Bone marrow (tissue), 2 donors: Measurements from ENCODE around the gene NLRP7.
A peak's percentile ranks its signal among the peaks of the same experiment; 100 is the strongest.
"Not testable (repeated sequence)": the region's sequence is repeated elsewhere in the genome, so short reads cannot be mapped to it uniquely, and the experiment has no call there.

Source experiments
- DNase-seq, 2 donors: peaks; one replicate each; lab custom pipeline; 2025; lab: John Stamatoyannopoulos, UW

NLRP7 gene

DNA sequence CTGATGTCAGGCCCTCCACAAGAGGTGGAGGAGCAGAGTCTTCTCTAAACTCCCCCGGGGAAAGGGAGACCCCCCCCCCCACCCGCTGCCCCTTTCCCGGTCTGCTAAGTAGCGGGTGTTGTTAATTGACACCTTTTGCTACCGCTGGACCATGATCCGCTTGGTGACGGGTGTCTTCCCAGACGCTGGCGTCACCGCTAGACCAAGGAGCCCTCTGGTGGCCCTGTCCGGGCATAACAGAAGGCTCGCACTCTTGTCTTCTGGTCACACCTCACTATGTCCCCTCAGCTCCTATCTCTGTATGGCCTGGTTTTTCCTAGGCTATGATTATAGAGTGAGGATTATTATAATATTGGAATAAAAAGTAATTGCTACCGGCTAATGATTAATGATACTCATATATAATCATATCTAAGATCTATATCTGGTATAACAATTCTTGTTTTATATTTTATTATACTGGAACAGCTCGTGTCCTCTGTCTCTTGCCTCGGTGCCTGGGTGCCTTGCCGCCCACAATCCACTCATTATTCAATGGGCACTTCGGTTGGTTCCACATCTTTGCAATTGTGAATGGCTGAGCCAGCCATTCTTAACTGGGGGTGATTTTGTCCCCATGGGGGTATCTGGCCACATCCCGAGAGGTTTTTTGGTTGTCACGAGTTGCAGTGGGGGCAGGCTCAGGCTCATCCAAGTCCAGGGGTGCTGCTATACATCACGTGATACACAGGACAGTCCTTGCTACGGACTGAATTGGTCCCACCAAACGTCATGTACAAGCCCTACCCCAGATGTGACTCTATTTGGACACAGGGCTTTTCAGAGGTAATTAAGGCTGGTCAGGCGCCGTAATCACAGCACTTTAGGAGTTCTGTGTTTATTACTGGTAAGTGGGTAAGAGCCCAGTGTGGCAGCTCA is 27.4 kb downstream of the NLRP7 start:
- peak in 1 of 2 donors; percentile 1 for DNase-seq

DNA sequence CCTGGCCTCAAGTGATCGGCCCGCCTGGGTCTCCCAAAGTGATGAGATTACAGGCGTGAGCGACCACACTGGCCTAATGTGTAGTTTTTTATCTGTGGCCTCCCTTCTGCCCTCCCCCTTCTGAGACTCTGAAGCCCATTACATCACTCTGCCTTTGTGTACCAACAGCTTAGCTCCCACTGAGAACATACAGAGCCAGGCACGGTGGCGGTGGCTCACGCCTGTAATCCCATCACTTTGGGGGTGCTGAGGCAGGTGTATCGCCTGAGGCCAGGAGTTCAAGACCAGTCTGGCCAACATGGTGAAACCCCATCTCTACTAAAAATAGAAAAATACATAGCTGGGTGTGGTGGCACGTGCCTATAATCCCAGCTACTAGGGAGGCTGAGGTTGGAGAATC is 28.8 kb downstream of the NLRP7 start:
- DNase-seq: no peak

DNA sequence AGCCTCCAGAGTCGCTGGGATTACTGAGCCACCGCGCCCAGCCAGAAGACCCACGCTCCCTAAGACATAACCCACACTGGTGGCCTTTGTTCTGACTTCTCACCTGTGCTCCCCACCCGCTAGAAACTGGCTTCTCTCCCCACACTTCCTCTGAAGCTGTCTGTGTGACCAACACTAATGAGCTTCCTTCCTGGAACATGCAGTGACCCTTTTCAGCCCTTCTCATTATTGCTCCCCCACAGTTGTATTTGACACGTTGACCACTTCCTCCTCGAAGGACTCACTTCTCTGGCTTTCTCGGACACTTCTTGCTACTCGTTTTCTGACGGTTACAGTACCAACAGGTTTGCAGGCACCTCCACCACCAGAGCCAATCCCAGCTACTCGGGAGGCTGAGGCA is 30.5 kb downstream of the NLRP7 start:
- no peak for DNase-seq

DNA sequence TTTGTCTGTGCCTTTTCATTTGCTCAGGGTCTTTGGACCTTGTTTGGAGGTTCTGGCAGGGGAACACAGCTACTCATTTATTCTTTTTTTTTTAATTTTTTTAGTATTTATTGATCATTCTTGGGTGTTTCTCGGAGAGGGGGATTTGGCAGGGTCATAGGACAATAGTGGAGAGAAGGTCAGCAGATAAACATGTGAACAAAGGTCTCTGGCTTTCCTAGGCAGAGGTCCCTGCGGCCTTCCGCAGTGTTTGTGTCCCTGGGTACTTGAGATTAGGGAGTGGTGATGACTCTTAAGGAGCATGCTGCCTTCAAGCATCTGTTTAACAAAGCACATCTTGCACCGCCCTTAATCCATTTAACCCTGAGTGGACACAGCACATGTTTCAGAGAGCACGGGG is 39.4 kb downstream of the NLRP7 start:
- not testable (repeated sequence) for DNase-seq

DNA sequence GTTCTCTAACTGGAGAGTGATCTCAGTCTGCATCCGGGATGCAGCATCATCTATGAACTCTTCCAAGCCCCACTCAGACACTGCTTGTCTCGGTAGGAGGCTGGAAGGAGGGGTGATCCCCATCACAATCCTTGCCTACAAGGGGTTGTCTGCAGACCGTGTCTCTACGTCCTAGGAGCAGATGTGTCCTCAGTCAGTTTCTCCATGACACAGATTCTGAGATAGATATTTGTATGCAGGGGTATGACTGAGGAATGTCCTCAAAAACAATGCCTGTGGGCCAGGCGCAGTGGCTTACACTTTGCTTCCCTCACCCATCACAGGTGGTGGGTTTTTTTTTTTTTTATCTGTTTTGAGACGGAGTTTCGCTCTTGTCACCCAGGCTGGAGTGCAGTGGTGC is 40.5 kb downstream of the NLRP7 start:
- no peak for DNase-seq

DNA sequence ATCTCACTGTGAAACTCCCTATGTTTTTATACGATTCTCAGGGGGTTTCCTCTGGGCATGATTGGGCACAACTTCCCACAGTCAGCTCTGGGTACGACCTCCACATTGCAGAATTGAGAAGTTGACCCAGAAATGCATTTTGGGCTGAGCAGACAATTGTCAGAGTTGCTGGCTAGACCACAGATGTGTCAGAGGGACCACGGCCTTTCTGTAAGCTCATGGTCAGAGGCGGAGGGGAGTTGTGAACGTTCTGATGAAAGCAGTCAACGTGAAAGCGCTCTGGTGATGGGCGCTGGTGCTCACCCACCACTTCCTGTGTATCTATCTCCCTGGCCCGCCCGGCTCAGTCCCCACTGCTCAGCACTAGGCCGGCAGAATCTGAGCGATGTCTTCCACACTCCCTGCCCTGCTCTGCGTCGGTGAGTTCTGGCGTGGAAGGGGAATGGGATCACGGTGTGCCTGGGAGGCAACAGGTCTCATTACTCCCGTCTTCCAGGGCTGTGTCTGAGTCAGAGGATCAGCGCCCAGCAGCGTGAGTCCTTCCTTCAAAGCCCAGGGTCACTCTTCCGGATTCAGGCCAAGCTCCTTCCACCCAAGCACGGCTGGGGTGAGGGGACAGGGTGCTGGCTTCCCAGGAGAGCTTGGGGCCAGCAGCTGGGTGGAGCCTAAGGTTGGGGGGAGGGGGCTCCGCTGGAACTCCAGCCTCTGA is 41.4 kb downstream of the NLRP7 start, which contains the start of gene NCR1:
TSS of gene NCR1 (plus strand) at position 346 of the 709 bp plus-strand sequence. CDS start at position 386, 40 bp downstream.
- DNase-seq: no peak

DNA sequence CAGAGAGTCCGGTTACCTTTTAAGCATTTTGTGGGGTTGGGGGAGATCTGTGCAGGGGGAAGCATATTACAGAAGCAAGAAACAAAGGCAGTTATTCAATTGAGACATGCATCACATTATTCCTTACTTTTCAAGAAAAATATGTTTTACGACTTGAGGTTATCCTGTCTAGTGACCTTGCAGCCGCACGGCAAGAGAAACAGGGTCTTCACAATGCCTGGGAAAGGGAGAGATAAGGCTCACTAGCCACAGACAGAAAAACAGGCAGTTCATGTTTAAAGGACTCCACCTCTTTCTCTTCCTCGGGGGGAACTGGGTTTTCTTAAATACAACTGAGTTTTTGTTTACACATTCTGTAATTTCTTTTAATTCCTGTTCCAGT is 41.9 kb downstream of the NLRP7 start:
- DNase-seq: peak in 1 of 2 donors; percentile 25

DNA sequence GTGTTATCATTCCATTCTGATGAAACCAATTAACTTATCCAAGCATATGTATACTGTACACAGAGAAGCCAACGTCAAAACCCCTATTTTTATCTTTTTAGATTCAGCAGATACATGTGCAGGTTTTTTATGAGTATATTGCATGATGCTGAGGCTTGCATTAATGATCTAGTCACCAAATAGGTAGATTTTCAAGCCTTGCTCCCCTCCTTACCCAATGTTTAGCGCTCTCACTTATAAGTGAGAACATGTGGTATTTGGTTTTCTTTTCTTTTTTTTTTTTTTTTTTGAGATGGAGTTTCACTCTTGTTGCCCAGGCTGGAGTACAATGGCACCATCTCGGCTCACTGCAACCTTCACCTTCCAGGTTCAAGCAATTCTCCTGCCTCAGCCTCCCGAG is 43.1 kb downstream of the NLRP7 start:
- DNase-seq: not testable (repeated sequence)

DNA sequence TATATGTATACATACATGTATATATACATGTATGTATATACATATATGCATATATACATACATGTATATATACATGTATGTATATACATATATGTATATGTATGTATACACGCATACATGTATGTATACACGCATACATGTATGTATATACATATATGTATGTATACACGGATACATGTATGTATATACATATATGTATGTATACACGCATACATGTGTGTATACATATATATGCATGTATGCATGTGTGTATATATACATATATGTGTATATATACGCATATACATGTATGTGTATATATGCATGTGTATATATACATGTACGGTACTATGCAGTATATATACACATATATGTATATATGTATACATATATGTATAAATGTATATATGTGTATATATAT is 44.0 kb downstream of the NLRP7 start:
- no peak for DNase-seq

DNA sequence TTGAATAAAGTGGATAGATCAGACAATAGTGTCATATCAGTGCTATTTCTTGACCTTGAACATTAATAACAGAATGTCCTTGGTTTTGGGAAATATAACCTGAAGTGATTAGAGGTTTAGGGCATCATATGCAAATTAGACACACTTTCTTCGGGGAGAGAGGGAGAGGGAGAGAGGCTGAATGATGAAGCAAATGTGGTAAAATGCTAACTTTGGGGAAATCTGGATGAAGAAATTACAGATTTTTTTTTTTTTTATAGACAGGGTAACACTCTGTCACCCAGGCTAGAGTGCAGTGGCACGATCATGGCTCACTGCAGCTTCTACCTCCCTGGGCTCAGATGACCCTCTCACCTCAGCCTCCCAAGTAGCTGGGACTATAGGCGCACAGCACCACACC is 45.3 kb downstream of the NLRP7 start:
- no peak for DNase-seq

DNA sequence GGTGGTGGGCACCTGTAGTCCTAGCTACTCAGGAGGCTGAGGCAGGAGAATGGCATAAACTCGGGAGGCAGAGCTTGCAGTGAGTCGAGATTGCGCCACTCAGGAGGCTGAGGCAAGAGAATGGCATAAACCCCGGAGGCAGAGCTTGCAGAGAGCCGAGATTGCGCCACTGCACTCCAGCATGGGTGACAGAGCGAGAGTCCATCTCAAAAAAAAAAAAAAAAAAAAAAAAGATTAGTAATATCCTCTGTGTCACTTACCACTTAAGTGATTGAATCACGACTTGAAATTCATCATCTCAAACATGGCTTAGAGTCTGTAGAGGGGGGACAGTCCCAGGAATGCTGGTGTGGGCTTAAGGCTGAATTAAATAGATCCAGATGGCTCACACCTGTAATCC is 46.2 kb downstream of the NLRP7 start:
- peak in 1 of 2 donors; percentile 20 for DNase-seq

DNA sequence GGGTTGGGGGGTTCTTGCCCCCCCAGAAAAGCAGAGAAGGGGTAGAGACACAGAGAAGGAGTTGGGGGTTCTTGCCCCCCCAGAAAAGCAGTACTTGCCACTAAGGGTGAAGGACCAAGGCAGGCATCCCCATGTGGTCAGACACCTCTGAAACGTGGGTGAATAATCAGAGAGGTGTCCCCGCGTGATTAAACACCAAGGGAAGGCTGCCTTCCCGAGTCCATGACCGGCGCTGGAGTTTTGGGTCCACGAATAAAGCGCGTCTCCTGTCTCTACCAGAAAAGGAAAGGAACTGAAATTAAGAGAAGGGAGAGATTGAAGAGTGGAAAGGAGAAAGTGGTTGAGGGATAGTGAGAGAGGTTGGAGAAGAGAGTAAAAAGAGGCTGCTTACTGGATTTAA is 47.7 kb downstream of the NLRP7 start:
- not testable (repeated sequence) for DNase-seq

DNA sequence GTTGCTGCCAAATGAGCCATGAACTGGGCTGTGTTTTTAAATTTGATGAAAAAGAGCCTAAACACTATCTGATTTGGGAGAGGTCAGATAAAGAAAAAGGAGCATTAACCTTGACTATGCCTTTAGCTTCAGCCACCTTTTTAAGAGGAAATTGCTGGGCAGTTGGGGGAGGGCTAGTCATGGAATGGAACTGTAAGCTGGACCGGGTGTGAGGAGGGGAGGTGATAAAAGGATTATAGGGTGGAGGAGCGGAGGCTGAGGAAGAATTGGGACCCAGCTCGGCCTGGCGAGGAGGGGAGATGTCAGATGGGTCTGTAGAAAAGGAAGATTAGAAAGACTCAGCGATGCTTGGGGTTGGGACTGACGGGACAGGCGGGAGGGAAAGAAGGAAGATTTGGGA is 48.6 kb downstream of the NLRP7 start:
- DNase-seq: not testable (repeated sequence)

DNA sequence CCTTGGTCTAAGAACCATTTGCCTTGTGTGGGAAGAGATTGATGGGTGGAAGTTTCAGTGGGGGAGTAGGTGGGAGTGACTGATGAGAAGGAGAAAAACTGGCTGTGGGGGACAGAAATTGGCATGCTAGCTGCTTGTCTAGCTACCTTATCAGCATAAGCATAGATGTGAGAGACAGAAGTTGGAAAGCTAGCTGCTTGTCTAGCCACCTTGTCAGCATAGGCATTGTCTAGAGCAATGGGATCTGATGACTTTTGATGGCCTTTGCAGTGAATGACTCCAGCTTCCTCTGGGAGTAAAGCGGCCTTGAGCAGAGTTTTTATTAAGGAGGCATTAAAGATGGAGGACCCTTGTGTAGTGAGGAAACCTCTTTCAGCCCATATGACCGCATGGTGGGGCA is 51.3 kb downstream of the NLRP7 start:
- no peak for DNase-seq

DNA sequence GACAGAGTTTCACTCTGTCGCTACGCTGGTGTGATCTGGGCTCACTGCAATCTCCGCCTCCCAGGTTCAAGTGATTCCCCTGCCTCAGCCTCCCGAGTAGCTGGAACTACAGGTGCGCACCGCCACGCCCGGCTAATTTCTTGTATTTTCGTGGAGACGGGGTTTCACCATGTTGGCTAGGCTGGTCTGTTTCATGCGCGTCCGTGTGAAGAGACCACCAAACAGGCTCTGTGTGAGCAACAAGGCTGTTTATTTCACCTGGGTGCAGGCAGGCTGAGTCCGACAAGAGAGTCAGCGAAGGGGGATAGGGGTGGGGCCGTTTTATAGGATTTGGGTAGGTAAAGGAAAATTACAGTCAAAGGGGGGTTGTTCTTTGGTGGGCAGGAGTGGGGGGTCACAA is 53.2 kb downstream of the NLRP7 start:
- not testable (repeated sequence) for DNase-seq

DNA sequence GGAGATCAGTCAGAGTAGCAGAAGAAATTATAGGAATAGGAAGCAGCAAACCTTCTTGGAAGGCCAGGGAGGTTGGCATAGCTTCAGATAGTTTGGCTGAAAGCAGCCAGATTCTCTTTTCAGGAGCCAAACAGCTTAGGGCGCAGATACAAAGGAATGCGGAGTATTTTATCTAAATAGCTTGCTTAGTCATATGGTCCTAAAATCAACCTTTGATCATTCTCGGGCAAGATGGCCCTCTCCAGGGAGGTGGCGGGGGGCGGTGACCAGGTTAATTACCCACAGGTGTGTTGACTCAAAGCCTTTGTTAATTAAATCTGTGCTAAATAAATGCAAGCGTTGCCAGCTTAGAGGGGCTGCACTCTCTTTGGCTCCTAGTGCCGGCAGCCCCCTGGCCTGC is 53.9 kb downstream of the NLRP7 start:
- no peak for DNase-seq

DNA sequence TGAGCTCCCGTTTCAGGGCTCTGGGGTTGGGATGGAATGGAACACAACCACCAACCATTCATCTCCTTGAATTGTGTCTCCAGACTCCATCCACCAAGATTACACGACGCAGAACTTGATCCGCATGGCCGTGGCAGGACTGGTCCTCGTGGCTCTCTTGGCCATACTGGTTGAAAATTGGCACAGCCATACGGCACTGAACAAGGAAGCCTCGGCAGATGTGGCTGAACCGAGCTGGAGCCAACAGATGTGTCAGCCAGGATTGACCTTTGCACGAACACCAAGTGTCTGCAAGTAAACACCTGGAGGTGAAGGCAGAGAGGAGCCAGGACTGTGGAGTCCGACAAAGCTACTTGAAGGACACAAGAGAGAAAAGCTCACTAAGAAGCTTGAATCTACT is 57.8 kb downstream of the NLRP7 start:
- DNase-seq: no peak

DNA sequence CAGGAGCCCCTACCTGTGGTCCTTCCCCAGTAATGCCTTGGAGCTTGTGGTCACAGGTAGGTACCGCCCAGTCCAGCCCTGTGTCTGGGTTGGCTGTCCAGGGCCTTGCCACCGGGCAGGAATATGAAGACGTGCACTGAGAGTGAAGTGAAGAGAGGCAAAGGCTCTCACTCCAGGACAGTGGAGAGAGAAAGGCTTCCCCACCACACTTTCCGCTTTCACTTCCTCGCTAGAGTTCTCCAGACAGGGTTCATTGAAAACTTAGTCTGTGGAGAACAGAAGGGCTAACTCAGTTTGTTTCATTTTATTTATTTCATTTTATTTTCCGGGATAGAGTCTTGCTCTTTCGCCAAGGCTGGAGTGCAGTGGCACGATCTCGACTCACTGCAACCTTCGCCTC is 59.1 kb downstream of the NLRP7 start:
- no peak for DNase-seq

DNA sequence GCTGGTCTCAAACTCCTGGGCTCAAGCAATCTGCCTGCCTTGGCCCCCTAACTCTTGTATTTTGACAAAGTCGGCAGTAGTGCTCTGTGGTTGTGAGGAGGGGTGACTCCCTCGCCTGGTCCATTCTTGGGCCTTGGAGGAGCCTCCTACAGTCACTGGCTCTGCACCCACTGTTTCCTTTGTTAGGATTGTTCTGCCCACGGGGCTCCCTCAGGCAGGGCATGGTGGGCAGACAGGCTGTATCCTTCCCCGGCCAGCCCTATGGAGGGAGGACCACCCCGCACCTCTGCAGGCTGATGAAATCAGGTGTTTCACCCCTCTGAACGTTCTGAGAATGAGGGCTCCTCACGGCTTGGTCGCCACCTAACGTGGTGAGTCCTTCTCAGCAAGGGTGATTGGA is 64.1 kb downstream of the NLRP7 start:
- no peak for DNase-seq

DNA sequence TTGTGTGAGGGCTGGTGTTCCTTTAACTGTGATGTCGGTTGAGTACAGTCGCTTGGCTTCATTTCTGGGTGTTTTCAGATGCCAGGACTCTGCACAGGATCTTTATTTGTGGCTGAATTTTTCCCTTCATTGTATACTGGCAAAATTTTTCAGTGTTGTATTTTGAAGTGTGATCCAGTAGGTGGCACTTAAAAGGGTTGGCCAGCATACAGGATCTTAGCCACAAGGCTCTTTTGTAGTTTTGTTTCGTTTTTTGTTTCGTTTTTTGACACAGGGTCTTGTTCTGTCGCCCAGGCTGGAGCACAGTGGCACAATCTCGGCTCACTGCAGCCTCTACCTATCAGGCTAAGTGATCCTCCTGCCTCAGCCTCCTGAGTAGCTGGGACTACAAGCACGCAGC is 64.6 kb downstream of the NLRP7 start:
- DNase-seq: peak in 1 of 2 donors; percentile 69

DNA sequence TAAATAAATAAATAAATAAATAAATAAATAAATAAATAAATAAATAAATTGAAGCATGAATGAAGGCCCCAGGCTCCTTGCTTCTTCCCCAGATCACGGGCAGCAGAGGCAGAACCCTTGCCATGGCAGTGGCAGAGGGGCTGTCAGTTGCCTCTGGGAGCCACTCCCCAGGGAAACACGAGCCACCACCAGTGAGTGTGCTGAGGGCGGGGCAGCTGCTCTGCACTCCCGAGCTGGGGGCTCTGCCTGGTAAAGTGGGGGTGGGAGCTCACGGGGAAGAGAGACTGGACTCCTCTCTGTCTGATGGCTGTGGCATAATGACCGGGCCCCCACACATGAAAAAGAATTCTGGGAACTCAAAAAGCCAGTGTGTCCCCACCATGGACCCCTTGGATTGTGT is 65.4 kb downstream of the NLRP7 start:
- DNase-seq: no peak

DNA sequence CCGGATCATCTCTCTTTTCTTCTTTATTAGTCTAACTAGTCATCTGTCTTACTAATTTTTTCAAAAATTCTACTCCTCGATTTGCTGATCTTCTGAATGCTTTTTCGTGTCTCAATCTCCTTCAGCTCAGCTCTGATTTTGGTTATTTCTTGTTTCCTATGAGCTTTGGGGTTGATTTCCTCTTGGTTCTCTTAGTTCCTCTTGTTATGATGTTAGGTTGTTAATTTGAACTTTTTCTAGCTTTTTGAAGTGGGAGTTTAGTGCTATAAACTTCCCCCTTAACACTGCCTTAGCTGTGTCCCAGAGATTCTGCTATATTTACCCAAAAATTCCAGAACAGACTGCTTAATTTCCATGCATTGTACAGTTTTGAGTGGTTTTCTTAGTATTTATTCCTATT is 69.9 kb downstream of the NLRP7 start:
- DNase-seq: no peak

DNA sequence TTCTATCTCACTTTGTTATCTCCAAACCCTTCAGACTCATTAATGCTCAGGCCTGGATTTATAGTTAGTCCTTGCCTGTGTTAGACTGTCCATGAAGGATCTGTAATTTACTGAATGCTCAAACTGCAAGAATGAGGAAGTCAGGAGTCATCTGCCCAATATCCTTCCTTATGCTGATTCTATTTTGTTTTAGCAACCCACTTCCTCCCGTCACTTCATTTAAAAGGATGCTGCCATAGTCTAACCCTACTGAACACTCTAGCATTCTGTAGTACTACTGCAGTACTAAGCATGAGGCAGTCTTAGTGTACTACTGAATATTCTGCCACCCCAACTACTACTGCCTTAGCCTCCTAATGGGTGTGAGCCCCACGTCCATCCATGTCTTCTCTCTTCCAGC is 71.8 kb downstream of the NLRP7 start:
- DNase-seq: peak in 1 of 2 donors; percentile 71
